ENCODE data around the gene AXIN1.

AXIN1 gene

GRCh38 chr16:356741-357140 is 4.2 kb upstream of the AXIN1 start:
- Histone ChIP-seq H3K4me2 (ENCODE audit: low read depth, low read length) (no peak overlapping the region), H3F3A (ENCODE audit: insufficient read depth, low read length) (no peaks in the 10 kb centered on the region), H3K36me3 (replicated peaks; ENCODE audit: insufficient read depth, low read length) (no peaks in the 10 kb centered on the region), H3K9me2 (replicated peaks; ENCODE audit: insufficient read depth, low read length) (no peaks in the 10 kb centered on the region), H3K4me3 (ENCODE audit: low read length) (no peak overlapping the region), H3K4me1 (ENCODE audit: low read length) (no peaks in the 10 kb centered on the region), H3K27me3 (replicated peaks; ENCODE audit: insufficient read depth, low read length) (peaks cover 12% of the 10 kb centered on the region), H3K79me2 (ENCODE audit: low read length) (peaks cover 3% of the 10 kb centered on the region), H3K9ac (ENCODE audit: low read length) (no peak overlapping the region), H4K20me1 (ENCODE audit: insufficient read depth, low read length) (no peaks in the 10 kb centered on the region), H3K9me3 (replicated peaks; ENCODE audit: insufficient read depth, low read length) (no peaks in the 10 kb centered on the region), H2AFZ (ENCODE audit: low read length) (no peak overlapping the region), H3K27ac (ENCODE audit: low read length) (no peak overlapping the region)
- no peak for DNase-seq
- TF ChIP-seq EZH2 (optimal IDR thresholded peaks at IDR 0.05; ENCODE audit: low read depth, low read length) (no peak), EZH2phosphoT487 (IDR thresholded peaks at IDR 0.05; ENCODE audit: low read length) (no peak), CTCF (IDR thresholded peaks at IDR 0.05; ENCODE audit: low read length) (no peak)

- no peak for DNase-seq
- no peak overlapping the region for H3K9ac ChIP-seq (ENCODE audit: low read length)
- TF ChIP-seq EZH2 (optimal IDR thresholded peaks at IDR 0.05; ENCODE audit: low read depth, low read length) = no peak
- TF ChIP-seq CTCF (IDR thresholded peaks at IDR 0.05; ENCODE audit: low read length) = no peak
- no peak for TF ChIP-seq EZH2phosphoT487 (IDR thresholded peaks at IDR 0.05; ENCODE audit: low read length)
- no peaks in the 10 kb centered on the region; the same call in 1 of the 2 replicates for H3K27me3 ChIP-seq (replicated peaks; ENCODE audit: insufficient read depth, low read length)
- H3K9me3 ChIP-seq (replicated peaks; ENCODE audit: insufficient read depth, low read length) = no peaks in the 10 kb centered on the region
- H3K9me2 ChIP-seq (replicated peaks; ENCODE audit: insufficient read depth, low read length) = no peaks in the 10 kb centered on the region
- H3K4me3 ChIP-seq (ENCODE audit: low read length) = no peak overlapping the region
- H3K4me2 ChIP-seq (ENCODE audit: low read depth, low read length) = no peak overlapping the region
- H3K27ac ChIP-seq (ENCODE audit: low read length) = no peak overlapping the region
- H3K79me2 ChIP-seq (ENCODE audit: low read length) = peaks cover 20% of the 10 kb centered on the region
- no peaks in the 10 kb centered on the region for H4K20me1 ChIP-seq (ENCODE audit: insufficient read depth, low read length)
- H3K4me1 ChIP-seq (ENCODE audit: low read length) = no peaks in the 10 kb centered on the region; the same call in 1 of the 2 replicates
- no peak overlapping the region for H2AFZ ChIP-seq (ENCODE audit: low read length)
- H3F3A ChIP-seq (ENCODE audit: insufficient read depth, low read length) = no peaks in the 10 kb centered on the region
- H3K36me3 ChIP-seq (replicated peaks; ENCODE audit: insufficient read depth, low read length) = 0 out of 2 replicates have a peak, but pooled peaks cover 4% of the 10 kb centered on the region
Observed at GRCh38 chr16:354971-355461, 2.5 kb upstream of the AXIN1 start.

GRCh38 chr16:354291-354881 is 1.9 kb upstream of the AXIN1 start:
- H3K9ac ChIP-seq (ENCODE audit: low read length) = no peak overlapping the region
- no peak overlapping the region for H3K4me2 ChIP-seq (ENCODE audit: low read depth, low read length)
- no peaks in the 10 kb centered on the region for H4K20me1 ChIP-seq (ENCODE audit: insufficient read depth, low read length)
- H3K4me3 ChIP-seq (ENCODE audit: low read length) = no peak overlapping the region
- no peak for DNase-seq
- TF ChIP-seq EZH2 (optimal IDR thresholded peaks at IDR 0.05; ENCODE audit: low read depth, low read length) = no peak
- no peak for TF ChIP-seq CTCF (IDR thresholded peaks at IDR 0.05; ENCODE audit: low read length)
- TF ChIP-seq EZH2phosphoT487 (IDR thresholded peaks at IDR 0.05; ENCODE audit: low read length) = no peak
- no peaks in the 10 kb centered on the region for H3K9me3 ChIP-seq (replicated peaks; ENCODE audit: insufficient read depth, low read length)
- H3K27ac ChIP-seq (ENCODE audit: low read length) = no peak overlapping the region
- no peaks in the 10 kb centered on the region for H3K9me2 ChIP-seq (replicated peaks; ENCODE audit: insufficient read depth, low read length)
- H2AFZ ChIP-seq (ENCODE audit: low read length) = no peak overlapping the region
- H3K4me1 ChIP-seq (ENCODE audit: low read length) = no peaks in the 10 kb centered on the region; the same call in 1 of the 2 replicates
- H3K79me2 ChIP-seq (ENCODE audit: low read length) = peaks cover 26% of the 10 kb centered on the region
- no peaks in the 10 kb centered on the region for H3F3A ChIP-seq (ENCODE audit: insufficient read depth, low read length)
- no peaks in the 10 kb centered on the region; the same call in 1 of the 2 replicates for H3K27me3 ChIP-seq (replicated peaks; ENCODE audit: insufficient read depth, low read length)
- 0 out of 2 replicates have a peak, but pooled peaks cover 4% of the 10 kb centered on the region for H3K36me3 ChIP-seq (replicated peaks; ENCODE audit: insufficient read depth, low read length)
